Endothelial cell of umbilical vein (primary cell): ENCODE results near the gene C1orf185.

Experiments used
- CTCF ChIP-seq, 2 donors: IDR thresholded peaks; 1 replicate in 1 of 2; 2 replicates in 1 of 2; pipeline ENCODE4 v1.5.1; 2011; ENCODE audit warnings: low read length in 2 of 2, mild to moderate bottlenecking in 2 of 2, moderate library complexity in 2 of 2, control low read depth in 1 of 2, inconsistent platforms in 1 of 2, low read depth in 1 of 2; ENCODE audit not compliant: insufficient read depth in 1 of 2; ENCODE audit errors: extremely low read depth in 1 of 2
- EZH2 ChIP-seq: IDR thresholded peaks from 2 replicates; pipeline ENCODE4 v1.6.1; 2012; ENCODE audit warnings: borderline replicate concordance, low read depth, mild to moderate bottlenecking, moderate library complexity, low read length, inconsistent platforms; ENCODE audit not compliant: severe bottlenecking
- FOS ChIP-seq: IDR thresholded peaks from 2 replicates; pipeline ENCODE4 v1.6.1; 2011; ENCODE audit warnings: mild to moderate bottlenecking, low read length, moderate library complexity, borderline replicate concordance; ENCODE audit not compliant: insufficient read depth
- GATA2 ChIP-seq: IDR thresholded peaks from 2 replicates; pipeline ENCODE4 v1.7.0; 2011; ENCODE audit warnings: low read depth, mild to moderate bottlenecking, moderate library complexity, mixed read lengths, low read length; ENCODE audit not compliant: insufficient read length, insufficient read depth
- JUN ChIP-seq: IDR thresholded peaks from 2 replicates; pipeline ENCODE4 v1.6.1; 2011; ENCODE audit warnings: borderline replicate concordance, low read depth; ENCODE audit not compliant: insufficient read length, insufficient read depth
- MAX ChIP-seq: IDR thresholded peaks from 2 replicates; pipeline ENCODE4 v1.6.1; 2011; ENCODE audit not compliant: insufficient read depth, insufficient read length
- MYC ChIP-seq: IDR thresholded peaks from one replicate; pipeline ENCODE4 v1.6.1; 2011; ENCODE audit warnings: mild to moderate bottlenecking, low read depth, low read length
- POLR2A ChIP-seq: IDR thresholded peaks from 2 replicates; pipeline ENCODE4 v1.6.1; 2012; ENCODE audit warnings: low read depth, mild to moderate bottlenecking, control low read depth, low read length
- POLR2AphosphoS5 ChIP-seq: IDR thresholded peaks from 2 replicates; pipeline ENCODE4 v1.6.1; 2012; ENCODE audit warnings: low read depth, mild to moderate bottlenecking, control low read depth, low read length, moderate library complexity; ENCODE audit not compliant: insufficient read depth

DNA sequence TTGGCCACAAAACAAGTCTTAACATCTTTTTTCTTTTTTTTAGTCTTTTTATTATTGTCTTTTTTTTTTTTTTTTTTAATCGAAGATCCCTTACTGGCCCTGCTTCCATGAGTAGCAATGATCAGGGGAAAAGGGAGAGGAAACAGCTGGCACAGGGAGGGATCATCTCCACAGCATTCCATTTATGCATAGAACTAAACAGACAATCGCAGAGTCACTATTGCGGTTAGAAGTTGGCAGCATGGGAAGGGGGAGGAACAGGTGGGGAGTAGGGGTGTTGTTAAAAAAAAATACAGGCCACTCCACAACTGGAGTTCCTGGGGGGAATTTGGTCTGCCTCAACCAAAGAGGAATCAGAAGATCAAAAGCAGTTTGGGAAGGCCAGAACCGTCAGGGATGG is 55.4 kb downstream of the C1orf185 start:
- no peak for TF ChIP-seq MAX
- no peak for TF ChIP-seq CTCF (IDR thresholded peaks at IDR 0.05; ENCODE audit: extremely low read depth in 1 of 2, insufficient read depth in 1 of 2, low read depth in 1 of 2, low read length in 2 of 2)
- no peak for TF ChIP-seq JUN
- TF ChIP-seq POLR2A, result no peak
- TF ChIP-seq EZH2, result no peak
- TF ChIP-seq POLR2AphosphoS5, result no peak
- TF ChIP-seq MYC, result no peak
- no peak for TF ChIP-seq FOS
- TF ChIP-seq GATA2, result no peak
